Lower leg skin (tissue), 3 donors: ENCODE results near the gene IFITM1.

Experiments
- POLR2A ChIP-seq, 2 donors: fragments of 450-650 bp; IDR thresholded peaks; one replicate each; pipeline ENCODE4 v1.6.1; 2016 to 2017; ENCODE audit warnings: antibody characterized with exemption in 2 of 2, mild to moderate bottlenecking in 1 of 2, moderate library complexity in 1 of 2
- TF ChIP-seq, protein P1 (sequence below), 3 donors: fragments of 450-650 bp; IDR thresholded peaks; one replicate each; pipeline ENCODE4 v1.5.1; 2016; ENCODE audit warnings: antibody characterized with exemption in 3 of 3, mild to moderate bottlenecking in 3 of 3, moderate library complexity in 2 of 3

- TF ChIP-seq, protein P1, sequence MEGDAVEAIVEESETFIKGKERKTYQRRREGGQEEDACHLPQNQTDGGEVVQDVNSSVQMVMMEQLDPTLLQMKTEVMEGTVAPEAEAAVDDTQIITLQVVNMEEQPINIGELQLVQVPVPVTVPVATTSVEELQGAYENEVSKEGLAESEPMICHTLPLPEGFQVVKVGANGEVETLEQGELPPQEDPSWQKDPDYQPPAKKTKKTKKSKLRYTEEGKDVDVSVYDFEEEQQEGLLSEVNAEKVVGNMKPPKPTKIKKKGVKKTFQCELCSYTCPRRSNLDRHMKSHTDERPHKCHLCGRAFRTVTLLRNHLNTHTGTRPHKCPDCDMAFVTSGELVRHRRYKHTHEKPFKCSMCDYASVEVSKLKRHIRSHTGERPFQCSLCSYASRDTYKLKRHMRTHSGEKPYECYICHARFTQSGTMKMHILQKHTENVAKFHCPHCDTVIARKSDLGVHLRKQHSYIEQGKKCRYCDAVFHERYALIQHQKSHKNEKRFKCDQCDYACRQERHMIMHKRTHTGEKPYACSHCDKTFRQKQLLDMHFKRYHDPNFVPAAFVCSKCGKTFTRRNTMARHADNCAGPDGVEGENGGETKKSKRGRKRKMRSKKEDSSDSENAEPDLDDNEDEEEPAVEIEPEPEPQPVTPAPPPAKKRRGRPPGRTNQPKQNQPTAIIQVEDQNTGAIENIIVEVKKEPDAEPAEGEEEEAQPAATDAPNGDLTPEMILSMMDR (IDR thresholded peaks at IDR 0.05) = no peak
- no peak for TF ChIP-seq POLR2A (IDR thresholded peaks at IDR 0.05)
Observed at GRCh38 chr11:299951-300735, 13.7 kb upstream of the IFITM1 start.
